ENCODE data around the gene HBG1. TPM values are rescaled to one million over a fixed set of nuclear protein-coding genes. Genes with fewer than 3 reads are reported as not detected.
"Not testable (repeated sequence)": the region's sequence is repeated elsewhere in the genome, so short reads cannot be mapped to it uniquely, and the experiment has no call there.

Gene HBG1
- total and polyA plus RNA-seq, 10 of the 15 experiments (the other 5 are each of a cell fraction or from before 2014, with no cell fraction given): 0.84 to 2.3 (median 1.9) TPM; not detected in 5

GRCh38 chr11:5297721-5298323 is 48.2 kb upstream of the HBG1 start:
- in situ Hi-C loops (cut with MboI) (no loop called here), intact Hi-C loops (cut with micrococcal nuclease; ENCODE audit: unreplicated experiment) (no loop called here)
- no TSS peak for BruUV-seq (replicated peaks)
- Histone ChIP-seq H3K27me3 (replicated peaks in 1 of 2; ENCODE audit: control insufficient read depth in 2 of 2, insufficient read depth in 2 of 2, low read length in 1 of 2) (no peaks in the 10 kb centered on the region), H3K9me3 (replicated peaks; ENCODE audit: control insufficient read depth, insufficient read depth, low read length) (no peaks in the 10 kb centered on the region), H3K79me2 (ENCODE audit: control insufficient read depth, insufficient read depth, low read length) (no peaks in the 10 kb centered on the region), H3K27ac (ENCODE audit: control insufficient read depth, insufficient read depth) (no peak overlapping the region), H3K36me3 (ENCODE audit: control insufficient read depth in 2 of 2, insufficient read depth in 2 of 2, low read length in 1 of 2) (no peaks in the 10 kb centered on the region), H3K4me2 (ENCODE audit: control insufficient read depth, insufficient read depth) (no peak overlapping the region), H3K4me3 (no peak overlapping the region), H2AFZ (ENCODE audit: control insufficient read depth, low read depth, low read length) (no peak overlapping the region), H3K9ac (ENCODE audit: control insufficient read depth, insufficient read depth, low read length) (no peak overlapping the region), H4K20me1 (ENCODE audit: control insufficient read depth, insufficient read depth) (no peaks in the 10 kb centered on the region), H3K4me1 (ENCODE audit: control insufficient read depth, insufficient read depth, low read length) (no peaks in the 10 kb centered on the region)
- SMC1A ChIA-PET (ENCODE audit: uncharacterized antibody, unreplicated experiment): interaction anchor here (0.6 kb wide), 1 partner anchor 29 kb away, joined by 3 read pairs; no protein-coding TSS in a partner anchor
- POLR2A ChIA-PET: no interaction called here
- ATAC-seq (no peak), FAIRE-seq (no peak), DNase-seq (ENCODE audit: low read depth, low spot score) (no peak)
- CTCF ChIA-PET: no interaction called here
- 11% methylated on average over 4 of the region's 4 CpGs for WGBS (ENCODE audit: insufficient coverage, insufficient replicate concordance, low lambda C conversion rate, missing lambda C conversion rate)
- no peak for TF ChIP-seq RELA (IDR thresholded peaks at IDR 0.05; ENCODE audit: borderline replicate concordance, partially characterized antibody)
- no peak for TF ChIP-seq MTA2 (IDR thresholded peaks at IDR 0.05; ENCODE audit: low read depth)
- RAD21 ChIA-PET (ENCODE audit: unreplicated experiment): no interaction called here

- H3K79me2 ChIP-seq (ENCODE audit: control insufficient read depth, insufficient read depth, low read length); FAIRE-seq; H3K27ac ChIP-seq (ENCODE audit: control insufficient read depth, insufficient read depth); H3K9ac ChIP-seq (ENCODE audit: control insufficient read depth, insufficient read depth, low read length); CTCF ChIA-PET; H2AFZ ChIP-seq (ENCODE audit: control insufficient read depth, low read depth, low read length); POLR2A ChIA-PET; H4K20me1 ChIP-seq (ENCODE audit: control insufficient read depth, insufficient read depth); in situ Hi-C loops (cut with MboI); ATAC-seq; H3K27me3 ChIP-seq (replicated peaks in 1 of 2; ENCODE audit: control insufficient read depth in 2 of 2, insufficient read depth in 2 of 2, low read length in 1 of 2); H3K4me2 ChIP-seq (ENCODE audit: control insufficient read depth, insufficient read depth); DNase-seq (ENCODE audit: low read depth, low spot score); RAD21 ChIA-PET (ENCODE audit: unreplicated experiment); BruUV-seq (replicated peaks); H3K4me1 ChIP-seq (ENCODE audit: control insufficient read depth, insufficient read depth, low read length); H3K4me3 ChIP-seq; H3K36me3 ChIP-seq (ENCODE audit: control insufficient read depth in 2 of 2, insufficient read depth in 2 of 2, low read length in 1 of 2); H3K9me3 ChIP-seq (replicated peaks; ENCODE audit: control insufficient read depth, insufficient read depth, low read length); intact Hi-C loops (cut with micrococcal nuclease; ENCODE audit: unreplicated experiment): not testable (repeated sequence)
- SMC1A ChIA-PET (ENCODE audit: uncharacterized antibody, unreplicated experiment): interaction anchor here (1.2 kb wide), 1 partner anchor 49 kb away, joined by 3 read pairs; no protein-coding TSS in a partner anchor
- WGBS (ENCODE audit: insufficient coverage, insufficient replicate concordance, low lambda C conversion rate, missing lambda C conversion rate): 69% methylated on average over 19 of the region's 41 CpGs
Observed at GRCh38 chr11:5294342-5294995, 44.8 kb upstream of the HBG1 start.

Data from GM12878 (cell line).